NCI-H69 (cell line): ENCODE data around the gene PEG3.
"Not testable (repeated sequence)": the region's sequence is repeated elsewhere in the genome, so short reads cannot be mapped to it uniquely, and the experiment has no call there.

Experiments used
- DNase-seq: peaks from one replicate; lab custom pipeline; 2025; lab: John Stamatoyannopoulos, UW

Gene PEG3

GRCh38 chr19:56840451-56841192 is at the start of gene PEG3, which contains the start of gene ZIM2:
Gene PEG3, minus strand, starts transcription at chr19:56840726. Its CDS starts 16,071 bp downstream, at chr19:56824655.
Gene ZIM2, minus strand, starts transcription at chr19:56840726. Its CDS starts 16,449 bp downstream, at chr19:56824277.
- DNase-seq, result peak; percentile 94

GRCh38 chr19:56885173-56885985 is 44.9 kb upstream of the PEG3 start:
- no peak for DNase-seq

GRCh38 chr19:56884441-56884840 is 43.9 kb upstream of the PEG3 start:
- DNase-seq, result no peak

GRCh38 chr19:56880592-56881190 is 40.2 kb upstream of the PEG3 start:
- DNase-seq, result no peak

GRCh38 chr19:56877069-56877715 is 36.7 kb upstream of the PEG3 start:
- DNase-seq, result no peak

- DNase-seq, result no peak
Measured at GRCh38 chr19:56875717-56876116, 35.2 kb upstream of the PEG3 start.

- no peak for DNase-seq
Measured at GRCh38 chr19:56874530-56874929, 34.0 kb upstream of the PEG3 start.

- no peak for DNase-seq
Measured at GRCh38 chr19:56873493-56873892, 33.0 kb upstream of the PEG3 start.

- no peak for DNase-seq
Measured at GRCh38 chr19:56869886-56870285, 29.4 kb upstream of the PEG3 start.

GRCh38 chr19:56868446-56868845 is 27.9 kb upstream of the PEG3 start:
- DNase-seq, result no peak

- peak; percentile 4 for DNase-seq
Measured at GRCh38 chr19:56866538-56866937, 26.0 kb upstream of the PEG3 start.

- DNase-seq, result no peak
Measured at GRCh38 chr19:56864443-56865125, 24.1 kb upstream of the PEG3 start.

GRCh38 chr19:56862741-56863140 is 22.2 kb upstream of the PEG3 start:
- DNase-seq, result no peak

GRCh38 chr19:56860409-56860808 is 19.9 kb upstream of the PEG3 start:
- DNase-seq, result not testable (repeated sequence)

GRCh38 chr19:56858026-56858425 is 17.5 kb upstream of the PEG3 start:
- no peak for DNase-seq

- DNase-seq, result no peak
Measured at GRCh38 chr19:56856822-56857221, 16.3 kb upstream of the PEG3 start.

- DNase-seq, result not testable (repeated sequence)
Measured at GRCh38 chr19:56852361-56852760, 11.8 kb upstream of the PEG3 start.

- DNase-seq, result no peak
Measured at GRCh38 chr19:56848166-56848565, 7.6 kb upstream of the PEG3 start.

GRCh38 chr19:56842412-56842811 is 1.9 kb upstream of the PEG3 start:
- peak; percentile 39 for DNase-seq

GRCh38 chr19:56841193-56841543 is 642 bp upstream of the PEG3 start:
- peak; percentile 67 for DNase-seq

GRCh38 chr19:56839652-56840450 is 675 bp downstream of the PEG3 start:
- DNase-seq, result peak; percentile 99
